GM12878 (cell line): ENCODE measurements around the gene SIN3A. TPM values are rescaled to one million over a fixed set of nuclear protein-coding genes. Genes with fewer than 3 reads are reported as not detected.
"Not testable (repeated sequence)": the region's sequence is repeated elsewhere in the genome, so short reads cannot be mapped to it uniquely, and the experiment has no call there.

Source experiments
- ATAC-seq: fragments of 200-7000 bp; cut with Tn5 transposase; 3 replicates; pipeline ENCODE4 v1.9.1; 2020; ENCODE audit warnings: mild to moderate bottlenecking, moderate library complexity
- BruUV-seq: library from RNA; stranded (reverse); fragments of 400-500 nt; replicated peaks from 2 replicates; lab custom pipeline; 2021; lab: Mats Ljungman, UMichigan
- CTCF ChIA-PET: fragments of 300-600 bp; sonication (Branson Sonifier 250); formaldehyde crosslinking; extraction: SDS; loops from one replicate; lab custom pipeline; 2021; ENCODE audit warnings: inconsistent platforms; lab: Yijun Ruan, JAX
- POLR2A ChIA-PET: fragments of 350-600 bp; formaldehyde crosslinking; extraction: SDS; loops from one replicate; lab custom pipeline; 2021; ENCODE audit warnings: inconsistent platforms; lab: Charles Lee
- RAD21 ChIA-PET: fragments of 300-600 bp; sonication (Branson Sonifier 250); formaldehyde crosslinking; loops from one replicate; lab custom pipeline; 2023; ENCODE audit warnings: antibody characterized with exemption; ENCODE audit not compliant: unreplicated experiment; lab: Charles Lee
- SMC1A ChIA-PET: fragments of 300-600 bp; sonication (Branson Sonifier 250); formaldehyde crosslinking; loops from one replicate; lab custom pipeline; 2023; ENCODE audit not compliant: unreplicated experiment, uncharacterized antibody; lab: Charles Lee
- DNase-seq: peaks from one replicate; pipeline ENCODE4 v3.0.0-alpha.2; 2011; ENCODE audit warnings: low read depth, low spot score
- FAIRE-seq: peaks from 3 replicates; lab custom pipeline; 2011; peaks lifted over from hg19 to GRCh38; lab: Jason Lieb, UNC
- H2AFZ ChIP-seq: 2 replicates; pipeline ENCODE4 v1.6.0; 2011; ENCODE audit warnings: low read depth, low read length, control low read depth; ENCODE audit not compliant: control insufficient read depth
- H3K27ac ChIP-seq: 2 replicates; pipeline ENCODE4 v1.5.1; 2011; ENCODE audit warnings: control low read depth; ENCODE audit not compliant: control insufficient read depth, insufficient read depth
- H3K27me3 ChIP-seq, 2 experiments: replicated peaks in 1 of 2; 2 replicates each; pipeline versions ENCODE4 v1.6.0 to v1.6.1; 2011; ENCODE audit warnings: low read length in 1 of 2; ENCODE audit not compliant: control insufficient read depth in 2 of 2, insufficient read depth in 2 of 2
- H3K36me3 ChIP-seq, 2 experiments: 2 replicates each; pipeline ENCODE4 v1.5.1; 2011; ENCODE audit warnings: low read length in 1 of 2; ENCODE audit not compliant: control insufficient read depth in 2 of 2, insufficient read depth in 2 of 2
- H3K4me1 ChIP-seq: 2 replicates; pipeline ENCODE4 v1.6.1; 2011; ENCODE audit warnings: mild to moderate bottlenecking, low read length, moderate library complexity, mixed read lengths; ENCODE audit not compliant: control insufficient read depth, insufficient read depth
- H3K4me2 ChIP-seq: 2 replicates; pipeline ENCODE4 v1.6.0; 2011; ENCODE audit warnings: control low read depth; ENCODE audit not compliant: control insufficient read depth, insufficient read depth
- H3K4me3 ChIP-seq: fragments of 200-600 bp; sonication (generic); 2 replicates; pipeline ENCODE4 v1.5.1; 2016
- H3K79me2 ChIP-seq: 2 replicates; pipeline ENCODE4 v1.6.0; 2011; ENCODE audit warnings: low read length; ENCODE audit not compliant: control insufficient read depth, insufficient read depth
- H3K9ac ChIP-seq: 2 replicates; pipeline ENCODE4 v1.8.0; 2011; ENCODE audit warnings: low read length, control low read depth, mixed read lengths; ENCODE audit not compliant: control insufficient read depth, insufficient read depth
- H3K9me3 ChIP-seq: replicated peaks from 3 replicates; pipeline ENCODE4 v1.5.1; 2011; ENCODE audit warnings: mild to moderate bottlenecking, low read length; ENCODE audit not compliant: control insufficient read depth, insufficient read depth
- H4K20me1 ChIP-seq: 2 replicates; pipeline ENCODE4 v1.6.0; 2011; ENCODE audit not compliant: control insufficient read depth, insufficient read depth
- CHD2 ChIP-seq: IDR thresholded peaks from 2 replicates; pipeline ENCODE4 v1.6.1; 2011; ENCODE audit warnings: low read depth, low read length, improper control_type of control experiment, borderline replicate concordance
- MYC ChIP-seq: IDR thresholded peaks from 2 replicates; pipeline ENCODE4 v1.6.1; 2011; ENCODE audit warnings: mild to moderate bottlenecking, low read length, moderate library complexity, inconsistent platforms; ENCODE audit not compliant: insufficient read depth, insufficient replicate concordance, insufficient read length, severe bottlenecking
- PML ChIP-seq: IDR thresholded peaks from 2 replicates; pipeline ENCODE4 v1.6.1; 2012; ENCODE audit warnings: low read length, inconsistent platforms
- POLR2AphosphoS2 ChIP-seq: IDR thresholded peaks from 2 replicates; pipeline ENCODE4 v1.6.1; 2011; ENCODE audit warnings: low read depth, mild to moderate bottlenecking, low read length, improper control_type of control experiment, moderate library complexity
- POU2F2 ChIP-seq: IDR thresholded peaks from 3 replicates; pipeline ENCODE4 v1.6.1; 2011; ENCODE audit warnings: low read depth, mild to moderate bottlenecking, low read length, borderline replicate concordance
- WRNIP1 ChIP-seq: IDR thresholded peaks from 2 replicates; pipeline ENCODE4 v1.6.1; 2011; ENCODE audit warnings: low read depth, low read length, improper control_type of control experiment, borderline replicate concordance
- ZBED1 ChIP-seq: IDR thresholded peaks from 2 replicates; pipeline ENCODE4 v1.6.1; 2016; ENCODE audit warnings: borderline replicate concordance
- WGBS: methylation state at CpG from one replicate; pipeline ENCODE4 v1.1.6; 2016; ENCODE audit warnings: low lambda C conversion rate; ENCODE audit not compliant: insufficient replicate concordance, insufficient coverage; ENCODE audit errors: missing lambda C conversion rate; 5-methylcytosine and 5-hydroxymethylcytosine counted together
- in situ Hi-C: fragments of 300-500 bp; cut with MboI; formaldehyde crosslinking; loops from 9 replicates; pipeline ENCODE4 v1.14.3; 2018; ENCODE audit warnings: mixed read lengths
- intact Hi-C: fragments of 100-400 bp; cut with micrococcal nuclease; formaldehyde crosslinking; loops from one replicate; pipeline ENCODE4 v1.14.2; 2022; ENCODE audit not compliant: unreplicated experiment
- polyA plus RNA-seq, 11 experiments: library from polyadenylated mRNA; depleted of rRNA in 4 of 11; unstranded in 6 of 11; stranded (reverse) in 5 of 11; fragments of >200 nt; fragmentation: Nextera tagmentation in 4 of 11; fragmentation: Illumina TruSeq in 1 of 11; extraction: Ambion mirVana in 4 of 11; extraction: Trizol in 1 of 11; gene quantifications; 1 replicate in 1 of 11; 2 replicates in 10 of 11; pipeline versions ENCODE4 v1.2.1 to v1.2.3, GENCODE V29; 2011 to 2016; ENCODE audit warnings: inconsistent platforms in 2 of 11, missing spikeins in 2 of 11, low read depth in 1 of 11
- total RNA-seq, 4 experiments: library from RNA; depleted of rRNA in 3 of 4; stranded (reverse); fragments of >200 nt in 3 of 4; fragmentation: Illumina TruSeq in 1 of 4; extraction: Trizol in 1 of 4; gene quantifications; 2 replicates each; pipeline versions ENCODE4 v1.2.1 to v1.2.3, GENCODE V29; 2013 to 2021

Gene SIN3A
- total and polyA plus RNA-seq, 10 of the 15 experiments (the other 5 are each of a cell fraction or from before 2014, with no cell fraction given): 6.4 to 62.2 (median 29.2) TPM

DNA sequence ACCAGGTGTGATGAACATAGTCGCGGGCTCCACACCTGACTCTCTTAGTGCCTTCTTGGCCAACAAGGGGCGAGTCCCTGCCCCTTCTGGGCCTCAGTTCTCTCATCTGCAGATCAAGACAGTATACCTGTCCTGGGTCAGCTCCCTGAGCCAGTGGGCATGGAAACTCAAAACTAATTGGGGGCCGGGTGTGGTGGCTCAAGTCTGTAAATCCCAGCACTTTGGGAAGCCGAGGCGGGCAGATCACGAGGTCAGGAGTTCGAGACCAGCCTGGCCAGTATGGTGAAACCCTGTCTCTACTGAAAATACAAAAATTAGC, 102.2 kb downstream of the SIN3A start:
- POLR2A ChIA-PET: interaction anchor here (0.9 kb wide), 1 partner anchor 19 kb away, joined by 3 read pairs; the partner anchor contains the start of gene MAN2C1
- H3K27ac ChIP-seq, H4K20me1 ChIP-seq, H3K79me2 ChIP-seq, in situ Hi-C loops, H2AFZ ChIP-seq: not testable (repeated sequence)
- peaks cover 23% of the 10 kb centered on the region for H3K4me1 ChIP-seq
- 0 out of 2 replicates have a peak, but pooled peaks have one; percentile 5 for TF ChIP-seq PML
- TF ChIP-seq, all 136 proteins: peak for 1; not testable (repeated sequence) for 135
- CTCF ChIA-PET, intact Hi-C loops, DNase-seq, H3K36me3 ChIP-seq, BruUV-seq, H3K9ac ChIP-seq, RAD21 ChIA-PET, ATAC-seq, H3K4me2 ChIP-seq, FAIRE-seq: not testable (repeated sequence)
- SMC1A ChIA-PET: interaction anchor here (0.7 kb wide), 1 partner anchor 14 kb away, joined by 3 read pairs; no protein-coding TSS in a partner anchor
- Histone ChIP-seq H3K9me3 (peaks cover 15% of the 10 kb centered on the region; the same call in 2 of the 3 replicates), H3K27me3 (peaks cover 4 to 11% of the 10 kb centered on the region in 2 experiments), H3K4me3 (peak overlapping the region; percentile 2; the same call in 1 of the 2 replicates)
- WGBS: 93% methylated on average over 8 of the region's 8 CpGs

GRCh38 chr15:75348562-75349350, 102.7 kb downstream of the SIN3A start:
- in situ Hi-C loops (no loop called here), intact Hi-C loops (no loop called here)
- Histone ChIP-seq H3K27ac (no peak overlapping the region), H3K27me3 (peaks cover 4 to 11% of the 10 kb centered on the region in 2 experiments), H3K79me2 (no peaks in the 10 kb centered on the region), H3K4me3 (peak overlapping the region; percentile 2; the same call in 1 of the 2 replicates), H3K4me1 (peaks cover 23% of the 10 kb centered on the region), H4K20me1 (no peaks in the 10 kb centered on the region), H3K4me2 (no peak overlapping the region; the same call in 1 of the 2 replicates), H2AFZ (no peak overlapping the region), H3K9ac (no peak overlapping the region), H3K36me3 (no peaks in the 10 kb centered on the region), H3K9me3 (peaks cover 15% of the 10 kb centered on the region; the same call in 2 of the 3 replicates)
- FAIRE-seq (no peak), DNase-seq (no peak), ATAC-seq (no peak)
- ChIA-PET RAD21 (no interaction called here), SMC1A (interaction anchor here (0.7 kb wide), 1 partner anchor 14 kb away, joined by 3 read pairs; no protein-coding TSS in a partner anchor), CTCF (no interaction called here), POLR2A (interaction anchor here (0.9 kb wide), 1 partner anchor 19 kb away, joined by 3 read pairs; the partner anchor contains the start of gene MAN2C1)
- 76% methylated on average over 45 of the region's 46 CpGs for WGBS
- TF ChIP-seq WRNIP1 (no peak), POU2F2 (no peak), ZBED1 (no peak), POLR2AphosphoS2 (peak; percentile 34; the same call in 1 of the 2 replicates), CHD2 (no peak), MYC (no peak)
- no TSS peak for BruUV-seq
